GM13976 (cell line): ENCODE measurements around the gene GNG11.

Experiments used
- DNase-seq: peaks from one replicate; pipeline ENCODE4 v3.0.0; 2012; ENCODE audit warnings: low spot score
- in situ Hi-C: fragments of 300-500 bp; cut with MboI; formaldehyde crosslinking; loops from one replicate; pipeline ENCODE4 v1.12.0; 2022; ENCODE audit warnings: low sequenced_read_pairs, mixed read lengths, inconsistent platforms; ENCODE audit not compliant: unreplicated experiment
- TF ChIP-seq, protein P1 (sequence below): IDR thresholded peaks from 2 replicates; pipeline ENCODE4 v1.5.1; 2012; ENCODE audit warnings: borderline replicate concordance, mild to moderate bottlenecking; ENCODE audit not compliant: insufficient read depth; ENCODE audit errors: extremely low read depth, missing control alignments, control extremely low read depth

The GNG11 gene

DNA sequence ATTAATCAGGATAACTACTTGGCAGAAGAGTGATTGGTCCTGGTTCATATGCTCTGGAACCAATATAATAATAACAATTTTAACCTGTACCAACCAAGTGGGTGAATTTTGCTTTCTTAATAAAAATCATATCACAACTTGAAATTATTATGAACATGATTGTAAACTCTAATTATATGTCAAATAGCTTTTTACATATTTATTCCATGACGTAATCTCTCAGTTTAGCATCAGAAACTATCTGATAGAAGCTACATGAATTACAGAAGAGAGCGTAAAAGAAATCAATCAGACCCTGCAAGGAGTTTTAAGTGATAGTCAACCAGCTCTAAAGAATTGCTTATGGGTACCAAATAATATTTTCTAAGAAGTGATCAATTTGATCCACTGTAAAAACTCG lies 10.1 kb downstream of the GNG11 start:
- no peak for DNase-seq
- TF ChIP-seq, protein P1, sequence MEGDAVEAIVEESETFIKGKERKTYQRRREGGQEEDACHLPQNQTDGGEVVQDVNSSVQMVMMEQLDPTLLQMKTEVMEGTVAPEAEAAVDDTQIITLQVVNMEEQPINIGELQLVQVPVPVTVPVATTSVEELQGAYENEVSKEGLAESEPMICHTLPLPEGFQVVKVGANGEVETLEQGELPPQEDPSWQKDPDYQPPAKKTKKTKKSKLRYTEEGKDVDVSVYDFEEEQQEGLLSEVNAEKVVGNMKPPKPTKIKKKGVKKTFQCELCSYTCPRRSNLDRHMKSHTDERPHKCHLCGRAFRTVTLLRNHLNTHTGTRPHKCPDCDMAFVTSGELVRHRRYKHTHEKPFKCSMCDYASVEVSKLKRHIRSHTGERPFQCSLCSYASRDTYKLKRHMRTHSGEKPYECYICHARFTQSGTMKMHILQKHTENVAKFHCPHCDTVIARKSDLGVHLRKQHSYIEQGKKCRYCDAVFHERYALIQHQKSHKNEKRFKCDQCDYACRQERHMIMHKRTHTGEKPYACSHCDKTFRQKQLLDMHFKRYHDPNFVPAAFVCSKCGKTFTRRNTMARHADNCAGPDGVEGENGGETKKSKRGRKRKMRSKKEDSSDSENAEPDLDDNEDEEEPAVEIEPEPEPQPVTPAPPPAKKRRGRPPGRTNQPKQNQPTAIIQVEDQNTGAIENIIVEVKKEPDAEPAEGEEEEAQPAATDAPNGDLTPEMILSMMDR = no peak
- in situ Hi-C loops = no loop called here

DNA sequence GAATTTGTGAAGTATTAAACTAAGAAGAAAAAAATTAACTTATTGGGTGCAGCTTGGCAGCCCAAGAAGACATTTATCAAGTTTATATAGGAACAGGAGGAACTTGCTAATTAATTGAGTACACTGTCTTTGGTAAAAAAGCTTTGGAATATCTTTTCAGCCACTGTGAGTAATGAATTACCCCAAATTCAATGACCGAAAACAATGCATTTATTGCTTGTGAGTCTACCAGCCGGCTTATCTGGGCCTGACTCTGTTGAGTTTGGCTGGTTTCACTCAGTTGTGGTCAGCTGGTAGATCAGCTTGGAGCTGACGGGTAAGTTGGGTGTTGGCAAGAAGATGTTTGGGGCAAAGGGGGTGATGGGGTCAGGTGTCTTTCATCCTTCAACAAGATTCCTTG lies 11.6 kb downstream of the GNG11 start:
- TF ChIP-seq, protein P1 = no peak
- in situ Hi-C loops = no loop called here
- DNase-seq = no peak

DNA sequence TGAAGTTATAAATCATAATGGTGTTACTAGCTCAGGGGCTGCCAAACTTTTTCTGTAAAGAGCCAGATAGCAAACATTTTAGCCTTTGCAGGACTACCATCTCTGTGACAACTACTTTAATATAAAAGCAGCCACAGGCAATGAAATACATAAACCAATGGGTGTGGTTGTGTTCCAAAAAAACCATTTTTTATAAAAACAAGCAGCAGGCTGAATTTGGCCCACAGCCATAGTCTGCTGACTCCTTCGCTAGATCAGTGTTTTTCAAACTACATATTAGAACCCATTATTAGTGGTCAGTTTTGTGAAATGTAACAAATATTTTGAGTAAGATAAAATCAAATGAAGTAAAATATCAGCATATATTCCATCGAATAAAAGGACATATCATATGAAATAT lies 13.6 kb downstream of the GNG11 start:
- DNase-seq = no peak
- TF ChIP-seq, protein P1 = no peak
- in situ Hi-C loops = no loop called here

DNA sequence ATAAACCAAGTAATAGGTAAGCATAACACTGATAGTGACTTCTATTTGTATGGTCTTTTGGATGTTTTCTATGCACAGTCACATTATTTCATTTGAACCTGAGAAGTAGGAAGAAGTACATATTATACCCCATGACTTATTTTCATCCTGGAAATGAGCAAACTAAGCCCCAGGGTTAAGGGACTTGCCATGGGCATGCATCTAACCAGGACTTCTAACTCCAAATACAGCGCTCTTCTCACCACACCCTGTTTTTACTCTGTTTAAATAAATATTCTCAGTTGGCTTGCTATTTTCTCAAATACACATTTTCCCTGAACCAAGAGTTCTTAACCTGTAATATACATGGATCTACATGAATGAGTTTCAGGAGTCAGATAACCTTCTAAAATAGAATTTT lies 16.3 kb downstream of the GNG11 start:
- no peak for DNase-seq
- in situ Hi-C loops = no loop called here

DNA sequence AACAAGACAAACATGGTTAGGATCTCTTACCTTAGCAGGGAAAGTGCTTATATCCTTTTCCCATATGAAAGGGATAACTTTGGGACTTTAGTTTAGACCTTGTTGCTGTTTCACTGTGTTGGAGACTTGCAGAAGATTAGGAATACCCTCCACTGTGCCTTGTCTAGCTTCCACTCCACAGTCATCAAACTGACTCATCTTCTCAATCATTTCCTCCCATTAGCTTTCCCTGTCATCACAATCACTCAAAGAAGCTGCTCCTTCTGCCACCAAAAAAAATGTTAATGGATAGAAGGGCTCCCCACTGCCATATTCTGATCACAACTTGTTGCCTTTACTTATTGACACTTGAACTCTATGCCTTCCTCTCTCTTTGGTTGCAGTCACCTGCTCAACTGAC lies 16.8 kb downstream of the GNG11 start:
- TF ChIP-seq, protein P1 = no peak
- no peak for DNase-seq
- in situ Hi-C loops = no loop called here

More for the DNA sequence above, 16.3 kb downstream of the GNG11 start:
- TF ChIP-seq, protein P1 = no peak

DNA sequence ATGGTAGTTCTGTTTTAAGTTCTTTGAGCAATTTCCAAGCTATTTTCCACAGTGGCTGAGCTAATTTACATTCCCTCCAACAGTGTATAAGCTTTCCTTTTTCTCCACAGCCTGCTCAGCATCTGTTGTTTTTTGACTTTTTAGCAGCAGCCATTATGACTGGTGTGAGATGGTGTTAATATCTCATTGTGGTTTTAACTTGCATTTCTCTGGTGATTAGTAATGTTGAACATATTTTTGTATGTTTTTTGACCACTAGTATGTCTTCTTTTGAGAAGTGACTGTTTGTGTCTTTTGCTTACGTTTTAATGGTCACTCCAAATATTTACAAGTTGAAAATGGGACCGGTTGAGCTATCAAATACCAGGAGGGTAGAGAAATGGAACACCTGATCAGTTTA lies 20.4 kb downstream of the GNG11 start:
- in situ Hi-C loops = no loop called here
- no peak for DNase-seq

More for the DNA sequence above, 20.4 kb downstream of the GNG11 start:
- TF ChIP-seq, protein P1 = no peak
